Measurements from ENCODE around the gene CRYGB. TPM values are rescaled to one million over a fixed set of nuclear protein-coding genes. Genes with fewer than 3 reads are reported as not detected.

The CRYGB gene
- total and polyA plus RNA-seq, 2 of the 13 experiments (the other 11 are each of a cell fraction or from before 2014, with no cell fraction given), result not detected

- no peak for TF ChIP-seq ZFP82 (CRISPR knock-in tag; IDR thresholded peaks at IDR 0.05; ENCODE audit: borderline replicate concordance)
These were observed 48.6 kb downstream of the CRYGB start (continued) for GRCh38 chr2:208097313-208097712.

- Histone ChIP-seq H3K79me2 (ENCODE audit: insufficient read depth, low read length) (no peaks in the 10 kb centered on the region), H2AFZ (ENCODE audit: low read length) (no peak overlapping the region), H3K27me3 (ENCODE audit: control insufficient read depth in 1 of 2, insufficient read depth in 2 of 2, low read length in 2 of 2) (peaks cover 1 to 11% of the 10 kb centered on the region in 2 experiments), H3K27ac (ENCODE audit: extremely low read length, insufficient read depth, low read length) (no peak overlapping the region), H3K4me1 (ENCODE audit: insufficient read depth, low read length) (peaks cover 12% of the 10 kb centered on the region), H3K9ac (ENCODE audit: insufficient read depth, low read depth, low read length) (no peak overlapping the region), H3K36me3 (replicated peaks in 1 of 2; ENCODE audit: control insufficient read depth in 1 of 2, insufficient read depth in 2 of 2, low read length in 2 of 2) (no peaks in the 10 kb centered on the region), H3K4me3 (replicated peaks in 1 of 3; ENCODE audit: insufficient read depth in 1 of 3, low read depth in 2 of 3, low read length in 3 of 3) (no peak overlapping the region), H4K20me1 (ENCODE audit: insufficient read depth, low read length) (no peaks in the 10 kb centered on the region), H3K4me2 (ENCODE audit: low read depth, low read length) (no peak overlapping the region), H3K9me3 (ENCODE audit: low read length) (no peaks in the 10 kb centered on the region)
- WGBS (ENCODE audit: low lambda C conversion rate), result 57% methylated on average over 3 of the region's 3 CpGs
- FAIRE-seq, result no peak
- CTCF ChIA-PET (ENCODE audit: low intra/inter-chr PET ratio, low total read pairs), result no interaction called here
- BruUV-seq (replicated peaks), result no TSS peak
- POLR2A ChIA-PET, result no interaction called here
- intact Hi-C loops (cut with micrococcal nuclease; ENCODE audit: unreplicated experiment) (no loop called here), in situ Hi-C loops (cut with HindIII; ENCODE audit: extremely low pct_ligation_motif_present, low pct_unique_long_range_greater_than_20kb) (no loop called here)
- ATAC-seq, result peak; percentile 31; the same call in 1 of the 3 replicates
- DNase-seq (ENCODE audit: low spot score), result no peak
- TF ChIP-seq ZNF605 (CRISPR knock-in tag; IDR thresholded peaks at IDR 0.05) (no peak), IRF9 (CRISPR knock-in tag; IDR thresholded peaks at IDR 0.05; ENCODE audit: borderline replicate concordance) (no peak), SMAD3 (CRISPR knock-in tag; IDR thresholded peaks at IDR 0.05) (no peak), ZNF850 (CRISPR knock-in tag; conservative IDR thresholded peaks at IDR 0.05) (no peak), MED8 (CRISPR knock-in tag; IDR thresholded peaks at IDR 0.05; ENCODE audit: insufficient replicate concordance) (no peak), ZNF569 (CRISPR knock-in tag; IDR thresholded peaks at IDR 0.05; ENCODE audit: borderline replicate concordance) (no peak), HOXA7 (CRISPR knock-in tag; IDR thresholded peaks at IDR 0.05) (no peak), ZBED4 (CRISPR knock-in tag; IDR thresholded peaks at IDR 0.05; ENCODE audit: borderline replicate concordance) (no peak), GTF2F1 (IDR thresholded peaks at IDR 0.05; ENCODE audit: low read length) (no peak), MIER3 (CRISPR knock-in tag; IDR thresholded peaks at IDR 0.05; ENCODE audit: borderline replicate concordance) (no peak), SOX5 (CRISPR knock-in tag; IDR thresholded peaks at IDR 0.05; ENCODE audit: borderline replicate concordance) (no peak), ZNF33A (CRISPR knock-in tag; IDR thresholded peaks at IDR 0.05; ENCODE audit: borderline replicate concordance) (no peak)
- TF ChIP-seq, protein P1, sequence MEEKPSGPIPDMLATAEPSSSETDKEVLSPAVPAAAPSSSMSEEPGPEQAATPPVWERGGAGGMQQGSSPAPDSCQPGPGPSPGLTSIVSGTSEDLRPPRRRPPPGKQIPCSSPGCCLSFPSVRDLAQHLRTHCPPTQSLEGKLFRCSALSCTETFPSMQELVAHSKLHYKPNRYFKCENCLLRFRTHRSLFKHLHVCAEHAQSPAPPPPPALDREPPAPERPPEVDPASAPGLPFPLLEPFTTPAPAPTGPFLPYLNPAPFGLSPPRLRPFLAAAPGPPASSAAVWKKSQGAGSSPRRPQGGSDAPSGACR (CRISPR knock-in tag; IDR thresholded peaks at IDR 0.05), result no peak
- TF ChIP-seq, protein P2, sequence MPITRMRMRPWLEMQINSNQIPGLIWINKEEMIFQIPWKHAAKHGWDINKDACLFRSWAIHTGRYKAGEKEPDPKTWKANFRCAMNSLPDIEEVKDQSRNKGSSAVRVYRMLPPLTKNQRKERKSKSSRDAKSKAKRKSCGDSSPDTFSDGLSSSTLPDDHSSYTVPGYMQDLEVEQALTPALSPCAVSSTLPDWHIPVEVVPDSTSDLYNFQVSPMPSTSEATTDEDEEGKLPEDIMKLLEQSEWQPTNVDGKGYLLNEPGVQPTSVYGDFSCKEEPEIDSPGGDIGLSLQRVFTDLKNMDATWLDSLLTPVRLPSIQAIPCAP (CRISPR knock-in tag; IDR thresholded peaks at IDR 0.05; ENCODE audit: low read depth), result no peak
These were observed 49.9 kb downstream of the CRYGB start for GRCh38 chr2:208096080-208096479.

Measured in HepG2 (cell line).